Panc1 (cell line): Measurements from ENCODE around the gene RDX. TPM values are rescaled to one million over a fixed set of nuclear protein-coding genes. Genes with fewer than 3 reads are reported as not detected.

ENCODE experiments used
- ATAC-seq: fragments of 200-7000 bp; cut with Tn5 transposase; 2 replicates; pipeline ENCODE4 v1.9.1; 2020; ENCODE audit warnings: mild to moderate bottlenecking, moderate library complexity
- BruUV-seq: library from RNA; stranded (reverse); fragments of 400-500 nt; replicated peaks from 2 replicates; lab custom pipeline; 2021; lab: Mats Ljungman, UMichigan
- CTCF ChIA-PET: fragments of 300-600 bp; sonication (Branson Sonifier 250); formaldehyde crosslinking; loops from one replicate; lab custom pipeline; 2022; ENCODE audit warnings: antibody characterized with exemption; lab: Charles Lee
- POLR2A ChIA-PET: fragments of 300-600 bp; sonication (Branson Sonifier 250); formaldehyde crosslinking; loops from one replicate; lab custom pipeline; 2022; ENCODE audit warnings: antibody characterized with exemption; lab: Charles Lee
- DNase-seq: peaks from one replicate; pipeline ENCODE4 v3.0.0-alpha.2; 2010; ENCODE audit warnings: low read depth, low spot score
- H3K27ac ChIP-seq: 2 replicates; pipeline ENCODE4 v1.5.1; 2011; ENCODE audit warnings: mild to moderate bottlenecking, low read length, inconsistent platforms
- H3K27me3 ChIP-seq: fragments of 200-500 bp; sonication (Bioruptor generic); 2 replicates; pipeline ENCODE4 v1.6.0; 2014; ENCODE audit warnings: low read length, inconsistent platforms; ENCODE audit not compliant: control insufficient read depth, insufficient read depth
- H3K36me3 ChIP-seq: fragments of 200-500 bp; sonication (Bioruptor generic); 2 replicates; pipeline ENCODE4 v1.5.1; 2014; ENCODE audit warnings: inconsistent platforms, mild to moderate bottlenecking, low read length, moderate library complexity; ENCODE audit not compliant: control insufficient read depth, insufficient read depth
- H3K4me1 ChIP-seq: 2 replicates; pipeline ENCODE4 v1.5.1; 2011; ENCODE audit warnings: inconsistent platforms, mild to moderate bottlenecking, low read length, moderate library complexity; ENCODE audit not compliant: control insufficient read depth, insufficient read depth
- H3K4me3 ChIP-seq, 2 experiments: 2 replicates each; pipeline ENCODE4 v1.5.1; 2011 to 2012; ENCODE audit warnings: low read depth in 2 of 2, low read length in 2 of 2, mild to moderate bottlenecking in 2 of 2, inconsistent platforms in 1 of 2, moderate library complexity in 1 of 2
- H3K9me3 ChIP-seq: fragments of 200-500 bp; sonication (Bioruptor generic); 2 replicates; pipeline ENCODE4 v1.5.1; 2014; ENCODE audit warnings: low read depth, mild to moderate bottlenecking, inconsistent platforms, low read length, moderate library complexity; ENCODE audit not compliant: control insufficient read depth, insufficient read depth
- POLR2AphosphoS5 ChIP-seq: IDR thresholded peaks from 2 replicates; pipeline ENCODE4 v1.6.1; 2012; ENCODE audit warnings: mild to moderate bottlenecking, low read depth, low read length, moderate library complexity
- REST ChIP-seq, 2 experiments: IDR thresholded peaks; 2 replicates each; pipeline ENCODE4 v1.6.1; 2011 to 2012; ENCODE audit warnings: low read depth in 2 of 2, control low read depth in 1 of 2, low read length in 1 of 2, mild to moderate bottlenecking in 1 of 2, moderate library complexity in 1 of 2; ENCODE audit not compliant: insufficient read depth in 1 of 2
- SIN3A ChIP-seq: IDR thresholded peaks from 2 replicates; pipeline ENCODE4 v1.6.1; 2012; ENCODE audit warnings: low read depth, mild to moderate bottlenecking, low read length, moderate library complexity, borderline replicate concordance; ENCODE audit not compliant: insufficient read depth
- TCF7L2 ChIP-seq: IDR thresholded peaks from 2 replicates; pipeline ENCODE4 v1.6.1; 2011; ENCODE audit warnings: mild to moderate bottlenecking, low read depth, low read length, inconsistent platforms
- in situ Hi-C: cut with HindIII; loops from 2 replicates; pipeline ENCODE4 v1.10.0; 2016; ENCODE audit warnings: low sequenced_read_pairs, low pct_unique_long_range_greater_than_20kb
- intact Hi-C: fragments of 100-400 bp; cut with micrococcal nuclease; formaldehyde crosslinking; loops from one replicate; pipeline ENCODE4 v1.10.0; 2022; ENCODE audit not compliant: unreplicated experiment
- total RNA-seq: library from RNA; stranded (reverse); gene quantifications from one replicate; pipeline ENCODE4 v1.2.1, GENCODE V29; 2021; ENCODE audit not compliant: unreplicated experiment
- TF ChIP-seq, protein P1 (sequence below): fragments of 450-650 bp; IDR thresholded peaks from 2 replicates; pipeline ENCODE4 v1.5.1; 2017; ENCODE audit warnings: mild to moderate bottlenecking

The RDX gene
- total RNA-seq, 1 experiment from 2014 or later: 200 TPM

DNA sequence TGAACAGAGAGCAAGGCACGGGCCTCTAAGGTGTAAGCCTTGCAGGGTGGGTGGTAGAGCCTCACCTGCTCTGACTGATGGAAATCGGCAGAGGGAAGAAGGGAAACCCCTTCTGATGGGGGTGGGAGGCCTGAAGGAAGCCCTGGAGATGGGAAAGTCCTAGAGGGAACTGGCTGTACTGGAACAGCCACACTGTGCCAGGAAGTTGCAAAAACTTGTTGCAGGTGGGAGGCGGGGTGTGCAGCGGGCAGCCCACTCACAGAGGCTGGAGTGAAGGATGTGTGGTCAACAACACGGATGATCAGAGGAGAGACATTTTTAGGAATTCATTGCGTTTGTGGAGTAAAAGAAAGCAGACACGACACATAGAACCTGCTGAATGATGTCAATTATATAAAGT is 112.0 kb downstream of the RDX start:
- H3K36me3 ChIP-seq: no peaks in the 10 kb centered on the region
- BruUV-seq: no TSS peak
- intact Hi-C loops (no loop called here), in situ Hi-C loops (no loop called here)
- TF ChIP-seq REST (IDR thresholded peaks at IDR 0.05; ENCODE audit: insufficient read depth in 1 of 2, low read depth in 2 of 2, low read length in 1 of 2): no peak
- TF ChIP-seq SIN3A: no peak
- no peak for TF ChIP-seq POLR2AphosphoS5
- no peak for TF ChIP-seq TCF7L2
- TF ChIP-seq, protein P1, sequence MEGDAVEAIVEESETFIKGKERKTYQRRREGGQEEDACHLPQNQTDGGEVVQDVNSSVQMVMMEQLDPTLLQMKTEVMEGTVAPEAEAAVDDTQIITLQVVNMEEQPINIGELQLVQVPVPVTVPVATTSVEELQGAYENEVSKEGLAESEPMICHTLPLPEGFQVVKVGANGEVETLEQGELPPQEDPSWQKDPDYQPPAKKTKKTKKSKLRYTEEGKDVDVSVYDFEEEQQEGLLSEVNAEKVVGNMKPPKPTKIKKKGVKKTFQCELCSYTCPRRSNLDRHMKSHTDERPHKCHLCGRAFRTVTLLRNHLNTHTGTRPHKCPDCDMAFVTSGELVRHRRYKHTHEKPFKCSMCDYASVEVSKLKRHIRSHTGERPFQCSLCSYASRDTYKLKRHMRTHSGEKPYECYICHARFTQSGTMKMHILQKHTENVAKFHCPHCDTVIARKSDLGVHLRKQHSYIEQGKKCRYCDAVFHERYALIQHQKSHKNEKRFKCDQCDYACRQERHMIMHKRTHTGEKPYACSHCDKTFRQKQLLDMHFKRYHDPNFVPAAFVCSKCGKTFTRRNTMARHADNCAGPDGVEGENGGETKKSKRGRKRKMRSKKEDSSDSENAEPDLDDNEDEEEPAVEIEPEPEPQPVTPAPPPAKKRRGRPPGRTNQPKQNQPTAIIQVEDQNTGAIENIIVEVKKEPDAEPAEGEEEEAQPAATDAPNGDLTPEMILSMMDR: no peak
- H3K4me3 ChIP-seq: no peak overlapping the region
- no peak overlapping the region for H3K27ac ChIP-seq
- no peaks in the 10 kb centered on the region for H3K9me3 ChIP-seq
- H3K4me1 ChIP-seq: no peaks in the 10 kb centered on the region
- ChIA-PET CTCF (no interaction called here), POLR2A (no interaction called here)
- DNase-seq (no peak), ATAC-seq (no peak)
- no peaks in the 10 kb centered on the region for H3K27me3 ChIP-seq

- in situ Hi-C loops: no loop called here
- Histone ChIP-seq H3K4me3 (no peak overlapping the region), H3K27me3 (no peaks in the 10 kb centered on the region), H3K36me3 (no peaks in the 10 kb centered on the region), H3K4me1 (no peaks in the 10 kb centered on the region), H3K9me3 (no peaks in the 10 kb centered on the region), H3K27ac (no peak overlapping the region)
- BruUV-seq: no TSS peak
- DNase-seq (no peak), ATAC-seq (no peak)
- CTCF ChIA-PET: no interaction called here
- intact Hi-C loops: no loop called here
- TF ChIP-seq POLR2AphosphoS5 (no peak), SIN3A (no peak), REST (IDR thresholded peaks at IDR 0.05; ENCODE audit: insufficient read depth in 1 of 2, low read depth in 2 of 2, low read length in 1 of 2) (no peak), TCF7L2 (no peak)
- TF ChIP-seq, protein P1: no peak
- POLR2A ChIA-PET: no interaction called here
These were observed 113.5 kb downstream of the RDX start for GRCh38 chr11:110182886-110183285.
